Endothelial cell of umbilical vein (primary cell): ENCODE measurements around the gene ATXN10. TPM values are rescaled to one million over a fixed set of nuclear protein-coding genes. Genes with fewer than 3 reads are reported as not detected.
A peak's percentile ranks its signal among the peaks of the same experiment; 100 is the strongest.

ENCODE experiments used
- BruUV-seq: library from RNA; stranded (reverse); fragments of 400-500 nt; replicated peaks from 2 replicates; lab custom pipeline; 2021; lab: Mats Ljungman, UMichigan
- CTCF ChIA-PET: fragments of 300-600, 350-600 bp; sonication (Branson Sonifier 250); formaldehyde crosslinking; loops from one replicate; lab custom pipeline; 2021; ENCODE audit warnings: antibody characterized with exemption, inconsistent platforms; lab: Charles Lee
- POLR2A ChIA-PET: fragments of 300-600, 350-600 bp; sonication (Branson Sonifier 250); formaldehyde crosslinking; loops from one replicate; lab custom pipeline; 2021; ENCODE audit warnings: antibody characterized with exemption, inconsistent platforms; lab: Charles Lee
- DNase-seq: peaks from one replicate; pipeline ENCODE4 v3.0.0-alpha.2; 2011; ENCODE audit warnings: low read depth, low spot score
- FAIRE-seq: peaks from 2 replicates; lab custom pipeline; 2011; peaks lifted over from hg19 to GRCh38; lab: Jason Lieb, UNC
- H2AFZ ChIP-seq: 2 replicates; pipeline ENCODE4 v1.6.0; 2012; ENCODE audit warnings: low read depth, low read length, control low read depth, inconsistent platforms
- H3K27ac ChIP-seq: 2 replicates; pipeline ENCODE4 v1.5.1; 2011; ENCODE audit warnings: low read depth, mild to moderate bottlenecking, control low read depth, low read length, moderate library complexity; ENCODE audit not compliant: insufficient read depth
- H3K27me3 ChIP-seq, 2 experiments: 2 replicates each; pipeline versions ENCODE4 v1.6.0 to v1.6.1; 2011; ENCODE audit warnings: low read length in 2 of 2, mixed read lengths in 1 of 2; ENCODE audit not compliant: control insufficient read depth in 2 of 2, insufficient read depth in 2 of 2
- H3K36me3 ChIP-seq, 2 experiments: 2 replicates in 1 of 2; 3 replicates in 1 of 2; pipeline ENCODE4 v1.5.1; 2011; ENCODE audit warnings: low read length in 2 of 2, mild to moderate bottlenecking in 1 of 2, moderate library complexity in 1 of 2; ENCODE audit not compliant: control insufficient read depth in 2 of 2, insufficient read depth in 2 of 2; ENCODE audit errors: extremely low read depth in 1 of 2
- H3K4me1 ChIP-seq: 3 replicates; pipeline ENCODE4 v1.5.1; 2011; ENCODE audit warnings: mild to moderate bottlenecking, low read length; ENCODE audit not compliant: control insufficient read depth, insufficient read depth; ENCODE audit errors: extremely low read depth
- H3K4me2 ChIP-seq: 2 replicates; pipeline ENCODE4 v1.6.1; 2011; ENCODE audit warnings: low read length, control low read depth, mixed read lengths; ENCODE audit not compliant: insufficient read depth
- H3K4me3 ChIP-seq, 3 experiments: fragments of 200-600 bp in 1 of 3; sonication (generic), shearing (Covaris generic) in 1 of 3; replicated peaks in 1 of 3; 2 replicates each; pipeline ENCODE4 v1.5.1; 2011 to 2016; ENCODE audit warnings: control low read depth in 3 of 3, low read length in 3 of 3, mild to moderate bottlenecking in 2 of 3, inconsistent platforms in 1 of 3, low read depth in 1 of 3, moderate library complexity in 1 of 3; ENCODE audit not compliant: insufficient read depth in 1 of 3
- H3K79me2 ChIP-seq: 2 replicates; pipeline ENCODE4 v1.6.0; 2012; ENCODE audit warnings: low read length, inconsistent platforms; ENCODE audit not compliant: control insufficient read depth, insufficient read depth
- H3K9ac ChIP-seq: replicated peaks from 2 replicates; pipeline ENCODE3; 2011; ENCODE audit warnings: low read length, control low read depth; ENCODE audit not compliant: insufficient read depth; ENCODE audit errors: extremely low read depth
- H3K9me1 ChIP-seq: replicated peaks from 3 replicates; pipeline ENCODE4 v1.6.0; 2011; ENCODE audit warnings: mild to moderate bottlenecking, low read length; ENCODE audit not compliant: control insufficient read depth, insufficient read depth; ENCODE audit errors: extremely low read depth
- H3K9me3 ChIP-seq: replicated peaks from 2 replicates; pipeline ENCODE4 v1.5.1; 2012; ENCODE audit warnings: low read length, inconsistent platforms; ENCODE audit not compliant: control insufficient read depth, insufficient read depth
- H4K20me1 ChIP-seq: replicated peaks from 2 replicates; pipeline ENCODE3; 2011; ENCODE audit warnings: mild to moderate bottlenecking, low read length; ENCODE audit not compliant: control insufficient read depth, insufficient read depth; ENCODE audit errors: extremely low read depth
- EZH2 ChIP-seq: IDR thresholded peaks from 2 replicates; pipeline ENCODE4 v1.6.1; 2012; ENCODE audit warnings: borderline replicate concordance, low read depth, mild to moderate bottlenecking, moderate library complexity, low read length, inconsistent platforms; ENCODE audit not compliant: severe bottlenecking
- FOS ChIP-seq: IDR thresholded peaks from 2 replicates; pipeline ENCODE4 v1.6.1; 2011; ENCODE audit warnings: mild to moderate bottlenecking, low read length, moderate library complexity, borderline replicate concordance; ENCODE audit not compliant: insufficient read depth
- GATA2 ChIP-seq: IDR thresholded peaks from 2 replicates; pipeline ENCODE4 v1.7.0; 2011; ENCODE audit warnings: low read depth, mild to moderate bottlenecking, moderate library complexity, mixed read lengths, low read length; ENCODE audit not compliant: insufficient read length, insufficient read depth
- JUN ChIP-seq: IDR thresholded peaks from 2 replicates; pipeline ENCODE4 v1.6.1; 2011; ENCODE audit warnings: borderline replicate concordance, low read depth; ENCODE audit not compliant: insufficient read length, insufficient read depth
- MYC ChIP-seq: IDR thresholded peaks from one replicate; pipeline ENCODE4 v1.6.1; 2011; ENCODE audit warnings: mild to moderate bottlenecking, low read depth, low read length
- dilution Hi-C: fragments of 300-500 bp; cut with MboI; formaldehyde crosslinking; loops from one replicate; pipeline ENCODE4 v1.15.0; 2019; ENCODE audit warnings: low sequenced_read_pairs; ENCODE audit not compliant: extremely low pct_ligation_motif_present
- intact Hi-C: fragments of 100-400 bp; cut with micrococcal nuclease; formaldehyde crosslinking; loops from one replicate; pipeline ENCODE4 v1.10.0; 2022
- polyA plus RNA-seq, 4 experiments: library from polyadenylated mRNA; depleted of rRNA in 3 of 4; stranded (reverse) in 3 of 4; unstranded in 1 of 4; fragments of >200 nt; gene quantifications; 2 replicates each; pipeline versions ENCODE4 v1.2.1 to v1.2.3, GENCODE V29; 2011 to 2012; ENCODE audit warnings: missing spikeins in 1 of 4
- total RNA-seq: library from RNA; stranded (reverse); gene quantifications from 2 replicates; pipeline ENCODE4 v1.2.3, GENCODE V29; 2021
- TF ChIP-seq, protein P1 (sequence below): IDR thresholded peaks from 2 replicates; pipeline ENCODE4 v1.6.1; 2011; ENCODE audit not compliant: insufficient read depth, insufficient read length

ATXN10 gene
- total and polyA plus RNA-seq, 2 donors (not counting 3 experiments of a cell fraction or from before 2014, with no cell fraction given), result 73.2 to 91.9 TPM

DNA sequence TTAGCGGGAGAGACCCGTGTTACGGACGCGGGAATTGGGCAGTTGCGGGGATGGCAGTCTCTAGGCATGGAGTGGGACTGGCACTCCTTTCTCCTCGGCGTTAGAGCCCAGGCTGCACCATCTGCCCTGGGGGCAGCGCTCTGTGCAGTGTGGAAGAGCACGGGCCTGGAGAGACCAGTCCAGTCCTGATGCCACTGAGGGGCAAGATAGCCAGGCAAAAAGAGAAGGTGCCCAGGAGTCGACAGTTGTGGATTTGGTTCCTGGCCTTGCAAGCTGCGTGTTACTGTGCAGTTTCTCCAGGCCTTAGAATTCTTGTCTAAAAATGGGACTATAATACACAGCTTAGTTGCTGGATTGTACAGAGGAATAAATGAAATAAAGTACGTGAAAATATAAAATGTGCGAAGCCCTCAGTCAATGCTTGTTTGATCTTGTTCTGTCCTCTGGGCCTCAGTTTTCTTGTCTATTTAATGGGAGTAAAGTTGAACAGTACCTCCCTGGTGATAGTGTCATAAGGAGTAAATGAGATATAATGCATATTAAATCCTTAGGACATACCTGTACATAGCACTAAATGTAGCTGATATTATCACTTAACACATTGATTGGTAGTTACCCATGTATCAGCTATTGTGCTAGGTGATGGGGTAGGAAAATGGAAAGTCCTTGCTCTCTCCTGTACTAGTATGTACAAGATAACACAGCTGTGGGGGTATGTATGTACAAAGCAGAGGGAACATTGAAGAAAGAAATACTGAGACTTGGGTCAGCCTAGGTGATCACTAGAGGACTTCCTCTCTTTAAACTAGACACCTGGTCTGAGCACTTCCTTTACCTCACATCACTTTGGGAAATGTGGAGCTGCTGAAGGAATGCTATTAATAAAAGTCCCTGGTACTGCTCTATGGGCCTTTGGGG is 1.2 kb downstream of the ATXN10 start:
- H3K27ac ChIP-seq, result peak overlapping the region; percentile 29
- dilution Hi-C loops (no loop called here), intact Hi-C loops (loop anchor here (5.0 kb wide), 1 partner anchor 69 kb away; no protein-coding TSS in a partner anchor)
- H3K4me2 ChIP-seq, result peak overlapping the region; percentile 33
- no peaks in the 10 kb centered on the region for H3K9me3 ChIP-seq
- H3K4me1 ChIP-seq, result peaks cover 12% of the 10 kb centered on the region
- DNase-seq (no peak), FAIRE-seq (peak; percentile 47)
- H3K79me2 ChIP-seq, result peaks cover 48% of the 10 kb centered on the region
- CTCF ChIA-PET, result interaction anchor here (1.2 kb wide), 1 partner anchor 172 kb away, joined by 3 read pairs; no protein-coding TSS in a partner anchor
- TSS peak; percentile 47 for BruUV-seq
- peak overlapping the region; percentile 72 for H3K9ac ChIP-seq
- POLR2A ChIA-PET, result no interaction called here
- no peaks in the 10 kb centered on the region for H3K9me1 ChIP-seq
- H4K20me1 ChIP-seq, result peaks cover 6% of the 10 kb centered on the region
- no peaks in the 10 kb centered on the region for H3K27me3 ChIP-seq
- peak overlapping the region; percentile 17 for H2AFZ ChIP-seq
- TF ChIP-seq EZH2 (no peak), GATA2 (no peak), MYC (no peak), JUN (no peak), FOS (no peak)
- TF ChIP-seq, protein P1, sequence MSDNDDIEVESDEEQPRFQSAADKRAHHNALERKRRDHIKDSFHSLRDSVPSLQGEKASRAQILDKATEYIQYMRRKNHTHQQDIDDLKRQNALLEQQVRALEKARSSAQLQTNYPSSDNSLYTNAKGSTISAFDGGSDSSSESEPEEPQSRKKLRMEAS, result no peak
- peak overlapping the region; percentile 48 to 80 (median 57) for H3K4me3 ChIP-seq
- H3K36me3 ChIP-seq, result peaks cover 0 to 2% of the 10 kb centered on the region in 2 experiments
